HCEC 1CT (cell line): ENCODE results near the gene TASP1.
"Not testable (repeated sequence)": the region's sequence is repeated elsewhere in the genome, so short reads cannot be mapped to it uniquely, and the experiment has no call there.

Source experiments
- DNase-seq: peaks from one replicate; pipeline ENCODE4 v3.0.0-alpha.2; 2017

TASP1 gene

GRCh38 chr20:13492001-13492481 lies 146.7 kb downstream of the TASP1 start:
- peak; percentile 82 for DNase-seq

- no peak for DNase-seq
Observed at GRCh38 chr20:13487202-13487601, 151.5 kb downstream of the TASP1 start.

- no peak for DNase-seq
Observed at GRCh38 chr20:13486694-13487093, 152.0 kb downstream of the TASP1 start.

DNA sequence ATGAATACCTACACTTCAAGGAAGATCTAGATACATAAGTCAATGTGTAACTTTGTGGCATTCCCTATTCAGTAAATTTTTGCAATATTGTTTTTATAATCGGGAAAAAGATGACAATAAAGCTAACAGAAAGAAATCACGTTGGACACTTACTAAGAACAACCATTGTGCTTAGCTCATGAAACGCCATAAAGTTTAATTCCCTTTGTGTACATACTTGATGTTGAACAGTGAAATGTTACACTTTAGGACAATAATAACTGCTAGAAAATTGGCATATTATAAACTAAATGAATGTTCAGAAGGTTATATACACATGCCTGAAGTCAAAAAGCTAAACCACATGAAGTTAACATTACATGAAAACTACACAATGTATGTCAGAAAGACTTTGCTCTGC lies 153.2 kb downstream of the TASP1 start:
- no peak for DNase-seq

DNA sequence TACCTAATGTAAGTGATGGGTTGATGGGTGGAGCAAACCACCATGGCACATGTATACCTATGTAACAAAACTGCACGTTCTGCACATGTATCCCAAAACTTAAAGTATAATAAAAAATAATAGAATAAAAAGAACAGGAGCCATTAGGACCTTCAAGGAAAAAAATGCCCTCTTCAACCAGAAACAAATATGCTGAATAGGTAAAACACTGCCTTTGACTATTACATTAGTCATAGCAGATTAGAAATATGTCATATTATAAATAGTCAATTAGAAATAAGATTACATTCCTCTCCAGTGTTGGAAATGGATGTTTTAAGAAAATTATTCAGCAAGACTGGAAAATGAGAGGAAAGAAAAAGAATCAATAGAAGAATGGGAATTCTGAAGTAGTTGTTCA lies 153.7 kb downstream of the TASP1 start:
- DNase-seq: not testable (repeated sequence)

DNA sequence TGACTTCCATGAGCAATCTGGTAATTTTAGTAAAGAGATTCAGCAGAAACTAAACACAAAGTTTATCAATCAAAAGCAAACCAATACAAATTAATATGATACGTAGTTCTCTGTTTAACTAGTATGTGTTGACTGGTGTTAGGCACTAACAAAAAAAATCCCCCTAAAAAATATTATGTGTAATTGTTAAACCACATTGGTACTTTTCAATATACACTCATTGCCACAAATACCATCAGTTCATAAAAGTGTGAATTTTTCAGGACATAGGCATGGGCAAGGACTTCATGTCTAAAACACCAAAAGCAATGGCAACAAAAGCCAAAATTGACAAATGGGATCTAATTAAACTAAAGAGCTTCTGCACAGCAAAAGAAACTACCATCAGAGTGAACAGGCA lies 155.3 kb downstream of the TASP1 start:
- DNase-seq: not testable (repeated sequence)

DNA sequence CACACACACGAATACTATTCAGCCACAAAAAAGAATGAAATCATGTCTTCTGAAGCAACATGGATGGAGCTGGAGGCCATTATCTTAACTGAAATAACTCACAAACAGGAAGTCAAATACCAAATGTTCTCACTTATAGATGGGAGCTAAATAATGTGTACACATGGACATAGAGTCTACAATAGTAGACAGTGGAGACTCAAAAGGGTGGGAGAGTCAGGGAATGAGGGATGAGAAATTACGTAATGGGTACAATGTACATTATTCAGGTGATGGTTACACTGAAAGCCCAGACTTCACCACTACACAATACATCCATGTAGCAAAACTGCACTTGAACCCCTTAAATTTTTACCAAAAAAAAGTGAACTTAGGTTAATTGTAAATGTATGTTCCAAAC lies 160.4 kb downstream of the TASP1 start:
- no peak for DNase-seq

GRCh38 chr20:13474467-13474866 lies 164.3 kb downstream of the TASP1 start:
- no peak for DNase-seq

- no peak for DNase-seq
Observed at GRCh38 chr20:13469262-13469661, 169.5 kb downstream of the TASP1 start.

GRCh38 chr20:13468166-13468565 lies 170.6 kb downstream of the TASP1 start:
- DNase-seq: no peak

- DNase-seq: peak; percentile 65
Observed at GRCh38 chr20:13464702-13465101, 174.0 kb downstream of the TASP1 start.

DNA sequence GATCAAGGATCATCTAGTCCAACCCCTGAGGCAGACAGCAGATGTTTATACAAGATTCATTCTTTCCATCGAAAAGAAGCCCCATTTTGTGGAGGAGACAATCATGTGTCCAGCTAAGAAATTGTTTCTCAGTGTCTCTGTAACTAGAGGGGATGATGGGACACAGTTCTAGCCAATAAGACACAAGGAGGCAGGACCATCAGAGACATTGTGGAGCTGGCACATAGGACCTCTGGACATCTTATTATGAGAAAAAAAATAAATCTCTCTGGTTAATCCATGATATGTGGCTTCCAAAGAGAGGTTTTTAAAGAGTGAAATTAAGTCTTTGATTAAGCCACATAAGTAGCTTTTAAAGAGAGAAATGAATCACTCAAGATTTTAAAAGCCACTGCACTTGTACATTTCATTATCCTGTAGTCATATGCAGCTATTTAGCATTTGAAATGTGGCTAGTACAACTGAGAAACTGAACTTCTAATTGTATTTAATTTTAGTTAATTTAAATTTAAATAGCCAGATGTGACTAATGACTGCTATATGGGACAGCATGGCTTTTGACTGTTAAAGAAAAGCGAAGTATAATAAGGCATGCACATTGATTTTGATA lies 176.8 kb downstream of the TASP1 start:
- DNase-seq: no peak

DNA sequence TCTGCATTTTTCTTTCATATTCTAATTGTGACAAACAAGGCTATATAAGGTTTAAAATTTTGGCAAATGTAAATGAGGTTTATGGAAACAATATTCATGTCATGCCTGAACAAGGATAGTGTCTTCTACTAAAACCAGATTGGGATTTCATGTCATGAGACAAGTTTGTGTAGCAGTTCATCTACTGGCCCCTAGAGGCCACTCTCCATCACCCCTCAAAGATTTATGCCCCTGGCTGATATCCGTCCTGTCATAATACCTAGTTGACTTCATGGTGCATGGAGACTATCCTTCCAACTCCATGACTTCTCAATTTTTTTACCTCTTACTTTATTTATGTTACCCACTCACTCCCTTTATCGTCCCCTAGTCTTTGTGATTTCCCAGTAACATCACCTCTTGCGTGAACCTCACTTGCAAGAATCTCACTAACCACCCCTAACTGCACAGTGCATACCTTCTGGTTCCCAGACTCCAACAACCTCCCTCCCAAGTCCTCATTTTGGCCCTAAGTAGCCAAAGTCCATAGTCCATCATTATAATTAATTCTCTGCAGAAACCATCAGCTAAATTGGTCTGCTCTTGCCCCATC lies 179.8 kb downstream of the TASP1 start:
- peak; percentile 59 for DNase-seq

DNA sequence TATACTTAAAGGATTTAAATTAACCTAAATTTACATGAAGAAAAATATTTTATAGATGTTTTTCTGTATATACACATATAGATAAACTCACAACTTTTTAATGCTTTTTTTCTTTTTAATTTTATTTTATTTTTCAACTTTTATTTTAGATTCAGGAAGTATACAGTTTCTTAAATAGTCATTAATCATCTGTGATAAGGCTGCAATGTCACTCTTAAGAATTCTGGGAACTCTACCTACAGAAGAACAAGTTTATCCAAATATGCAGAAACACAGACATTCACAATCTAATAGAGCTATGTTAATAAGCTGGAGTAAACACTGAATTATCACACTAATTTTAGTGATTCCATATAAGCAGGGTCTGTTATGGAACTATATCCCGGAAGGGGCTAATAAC lies 181.2 kb downstream of the TASP1 start:
- no peak for DNase-seq

DNA sequence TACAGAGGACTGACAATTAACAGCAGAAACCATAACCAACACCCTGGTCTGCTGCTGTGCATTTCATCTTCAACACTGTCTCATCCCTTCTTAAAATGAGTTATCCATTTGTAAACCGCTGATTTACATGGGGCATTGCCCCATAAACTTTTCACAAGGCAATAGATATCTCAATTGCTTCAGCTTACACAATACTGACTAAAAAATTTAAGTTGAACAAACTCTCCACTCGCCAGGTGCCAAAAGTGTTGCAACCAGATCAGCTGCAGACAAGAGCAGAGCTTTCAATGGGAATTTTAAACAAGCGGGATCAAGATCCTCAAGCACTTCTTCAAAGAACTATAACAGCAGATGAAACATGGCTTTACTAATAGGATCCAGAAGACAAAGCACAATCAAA lies 183.0 kb downstream of the TASP1 start:
- no peak for DNase-seq

GRCh38 chr20:13453367-13453766 lies 185.4 kb downstream of the TASP1 start:
- DNase-seq: no peak

DNA sequence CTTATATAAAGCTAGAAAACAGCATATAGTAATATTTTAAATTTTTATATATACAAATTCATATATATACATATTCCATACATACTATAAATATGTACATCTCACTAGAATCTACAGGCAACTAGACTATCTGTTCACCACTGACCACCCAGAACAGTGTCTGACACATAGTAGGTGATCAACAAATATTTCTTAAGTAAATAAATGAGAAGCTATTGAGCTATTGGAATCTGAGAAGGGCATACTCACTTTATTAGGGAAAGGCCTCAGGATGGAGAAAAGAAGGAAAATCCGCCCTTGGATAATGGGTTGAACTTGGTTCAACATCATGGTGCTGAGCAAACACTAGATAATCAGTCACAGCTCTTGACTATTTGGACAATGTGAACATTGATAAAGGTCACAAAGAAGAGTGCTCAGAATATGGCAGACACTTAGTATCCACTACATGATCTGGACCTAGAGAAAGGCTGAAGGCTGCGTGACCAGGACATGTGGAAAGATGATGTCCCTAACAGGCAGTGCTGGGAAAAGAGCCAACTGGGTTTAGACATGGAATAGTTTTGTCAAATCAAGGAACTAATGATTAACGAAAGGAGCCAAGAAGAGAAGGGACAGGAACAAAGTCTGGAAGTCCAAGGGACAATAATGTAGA lies 186.1 kb downstream of the TASP1 start:
- no peak for DNase-seq

- peak; percentile 35 for DNase-seq
Observed at GRCh38 chr20:13449868-13450434, 188.8 kb downstream of the TASP1 start.

- DNase-seq: no peak
Observed at GRCh38 chr20:13447385-13448180, 191.1 kb downstream of the TASP1 start.

GRCh38 chr20:13443690-13444089 lies 195.0 kb downstream of the TASP1 start:
- DNase-seq: no peak

DNA sequence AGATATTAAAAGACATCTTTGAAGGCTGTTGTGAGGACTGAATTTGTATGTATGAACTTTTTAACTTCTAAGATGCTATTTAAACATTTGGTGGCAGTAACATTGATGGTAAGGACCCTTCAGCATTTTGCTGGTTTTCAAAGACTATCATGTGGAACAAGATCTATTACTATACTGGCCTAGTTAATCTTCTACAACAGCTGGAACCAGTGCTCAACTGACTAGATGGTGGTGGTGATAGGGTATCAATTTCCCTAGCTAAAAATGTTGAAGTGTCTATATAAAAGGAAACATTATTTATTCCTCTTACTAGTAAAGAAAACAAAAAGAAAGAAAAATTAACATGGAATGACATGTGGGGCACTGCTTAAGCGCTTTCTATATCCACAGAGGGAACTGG lies 195.7 kb downstream of the TASP1 start:
- DNase-seq: no peak

DNA sequence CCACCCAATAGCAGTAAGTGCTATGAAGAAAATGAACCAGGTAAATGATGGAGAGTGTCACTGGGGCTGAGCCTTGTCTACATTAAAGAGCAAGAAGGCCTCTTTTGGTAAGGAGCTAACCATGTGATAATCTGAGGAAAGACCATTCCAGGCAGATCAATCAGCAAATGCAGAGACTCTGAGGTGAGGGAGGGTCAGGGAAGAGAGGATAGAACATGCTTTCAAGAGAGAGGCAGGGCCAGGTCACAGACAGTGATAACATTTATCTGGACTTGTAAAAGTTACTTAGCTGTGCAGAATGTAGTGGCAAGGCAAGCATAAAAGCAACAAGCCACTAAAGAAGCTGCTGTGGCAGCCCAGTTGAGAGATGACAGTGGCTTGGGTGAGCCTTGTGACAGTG lies 197.3 kb downstream of the TASP1 start:
- DNase-seq: no peak

DNA sequence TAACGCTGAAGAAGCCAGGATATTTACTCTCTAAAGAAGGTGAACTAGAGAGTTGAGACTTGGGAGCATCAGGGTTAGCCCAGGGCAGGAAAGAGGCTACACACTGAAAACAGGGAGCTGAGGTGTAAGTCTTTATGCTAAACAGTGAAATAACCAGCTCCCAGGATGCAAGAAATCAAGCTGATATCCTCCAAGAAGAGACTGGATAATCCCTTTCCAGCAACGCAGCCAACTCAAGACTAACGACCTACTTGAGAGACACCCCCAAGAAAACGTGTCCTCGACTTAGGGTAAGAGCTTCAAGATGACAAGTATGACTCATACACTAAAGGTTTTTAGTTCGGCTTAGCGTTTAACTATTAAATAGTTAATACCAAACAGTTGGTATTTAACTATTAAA lies 202.2 kb downstream of the TASP1 start:
- DNase-seq: no peak
